DND-41 (cell line): ENCODE data around the gene SLC15A5.

Experiments used
- ATAC-seq: fragments of 200-7000 bp; cut with Tn5 transposase; 3 replicates; pipeline ENCODE4 v1.9.1; 2021; ENCODE audit warnings: low read depth; ENCODE audit not compliant: insufficient read depth
- DNase-seq: peaks from one replicate; pipeline ENCODE4 v3.0.0-alpha.2; 2020
- H2AFZ ChIP-seq: 2 replicates; pipeline ENCODE4 v1.6.0; 2012; ENCODE audit warnings: low read depth, low read length
- H3K27ac ChIP-seq: 2 replicates; pipeline ENCODE4 v1.5.1; 2012; ENCODE audit warnings: low read length, inconsistent platforms
- H3K27me3 ChIP-seq: fragments of 200-600 bp; sonication (generic); 2 replicates; pipeline ENCODE4 v1.6.0; 2012; ENCODE audit warnings: low read length, mild to moderate bottlenecking, inconsistent platforms; ENCODE audit not compliant: insufficient read depth, poor library complexity
- H3K36me3 ChIP-seq: 2 replicates; pipeline ENCODE4 v1.5.1; 2012; ENCODE audit warnings: low read length, inconsistent platforms; ENCODE audit not compliant: insufficient read depth
- H3K4me1 ChIP-seq: 2 replicates; pipeline ENCODE4 v1.5.1; 2012; ENCODE audit warnings: mild to moderate bottlenecking, low read length; ENCODE audit not compliant: insufficient read depth
- H3K4me2 ChIP-seq: 2 replicates; pipeline ENCODE4 v1.6.0; 2012; ENCODE audit warnings: mild to moderate bottlenecking, moderate library complexity, low read length, inconsistent platforms; ENCODE audit not compliant: insufficient read depth
- H3K4me3 ChIP-seq, 2 experiments: fragments of 200-600 bp in 1 of 2; shearing (Covaris generic) in 1 of 2; 2 replicates each; pipeline ENCODE4 v1.5.1; 2012 to 2016; ENCODE audit warnings: inconsistent platforms in 2 of 2, low read length in 2 of 2, mild to moderate bottlenecking in 2 of 2, low read depth in 1 of 2, moderate library complexity in 1 of 2
- H3K79me2 ChIP-seq: 2 replicates; pipeline ENCODE4 v1.6.0; 2012; ENCODE audit warnings: low read length, inconsistent platforms; ENCODE audit not compliant: insufficient read depth
- H3K9ac ChIP-seq: 2 replicates; pipeline ENCODE4 v1.6.0; 2012; ENCODE audit warnings: low read depth, mild to moderate bottlenecking, inconsistent platforms, low read length, moderate library complexity
- H3K9me3 ChIP-seq: 2 replicates; pipeline ENCODE4 v1.5.1; 2012; ENCODE audit warnings: low read length, moderate library complexity, mild to moderate bottlenecking, inconsistent platforms; ENCODE audit not compliant: insufficient read depth, severe bottlenecking
- H4K20me1 ChIP-seq: 2 replicates; pipeline ENCODE4 v1.6.0; 2012; ENCODE audit warnings: low read length; ENCODE audit not compliant: insufficient read depth
- EZH2 ChIP-seq: IDR thresholded peaks from 3 replicates; pipeline ENCODE4 v1.6.1; 2012; ENCODE audit warnings: borderline replicate concordance, low read depth, mild to moderate bottlenecking, moderate library complexity, low read length, inconsistent platforms; ENCODE audit not compliant: severe bottlenecking
- TF ChIP-seq, protein P1 (sequence below): IDR thresholded peaks from 2 replicates; pipeline ENCODE4 v1.5.1; 2012; ENCODE audit warnings: borderline replicate concordance, low read length, moderate library complexity, mild to moderate bottlenecking; ENCODE audit not compliant: poor library complexity, severe bottlenecking; ENCODE audit errors: extremely low read depth

The SLC15A5 gene

DNA sequence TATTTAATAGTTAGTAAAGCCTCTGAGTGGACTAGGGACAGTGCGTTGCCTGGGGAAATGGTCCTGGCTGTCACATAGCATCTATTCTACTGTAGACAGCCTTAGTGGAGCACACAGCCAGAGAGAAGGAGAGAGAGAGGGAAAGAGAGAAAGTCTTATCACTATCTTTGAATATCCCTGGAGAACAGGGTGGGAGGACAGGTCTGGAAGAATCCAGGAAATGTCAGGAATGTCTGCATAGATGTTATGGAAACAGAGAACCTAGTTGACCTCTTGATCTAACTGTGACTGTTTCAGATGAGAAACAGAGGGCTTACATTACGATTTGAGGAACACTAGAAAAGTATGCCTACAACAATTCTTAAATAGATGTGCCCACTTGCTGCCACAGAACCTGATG lies 92.8 kb downstream of the SLC15A5 start:
- Histone ChIP-seq H3K27ac (no peak overlapping the region), H3K4me1 (no peaks in the 10 kb centered on the region), H3K9me3 (no peaks in the 10 kb centered on the region), H2AFZ (no peak overlapping the region), H3K79me2 (no peaks in the 10 kb centered on the region), H3K4me2 (no peak overlapping the region), H3K36me3 (no peaks in the 10 kb centered on the region), H3K4me3 (no peak overlapping the region), H3K27me3 (no peaks in the 10 kb centered on the region), H3K9ac (no peak overlapping the region), H4K20me1 (no peaks in the 10 kb centered on the region)
- DNase-seq = no peak
- ATAC-seq = no peak
- TF ChIP-seq, protein P1, sequence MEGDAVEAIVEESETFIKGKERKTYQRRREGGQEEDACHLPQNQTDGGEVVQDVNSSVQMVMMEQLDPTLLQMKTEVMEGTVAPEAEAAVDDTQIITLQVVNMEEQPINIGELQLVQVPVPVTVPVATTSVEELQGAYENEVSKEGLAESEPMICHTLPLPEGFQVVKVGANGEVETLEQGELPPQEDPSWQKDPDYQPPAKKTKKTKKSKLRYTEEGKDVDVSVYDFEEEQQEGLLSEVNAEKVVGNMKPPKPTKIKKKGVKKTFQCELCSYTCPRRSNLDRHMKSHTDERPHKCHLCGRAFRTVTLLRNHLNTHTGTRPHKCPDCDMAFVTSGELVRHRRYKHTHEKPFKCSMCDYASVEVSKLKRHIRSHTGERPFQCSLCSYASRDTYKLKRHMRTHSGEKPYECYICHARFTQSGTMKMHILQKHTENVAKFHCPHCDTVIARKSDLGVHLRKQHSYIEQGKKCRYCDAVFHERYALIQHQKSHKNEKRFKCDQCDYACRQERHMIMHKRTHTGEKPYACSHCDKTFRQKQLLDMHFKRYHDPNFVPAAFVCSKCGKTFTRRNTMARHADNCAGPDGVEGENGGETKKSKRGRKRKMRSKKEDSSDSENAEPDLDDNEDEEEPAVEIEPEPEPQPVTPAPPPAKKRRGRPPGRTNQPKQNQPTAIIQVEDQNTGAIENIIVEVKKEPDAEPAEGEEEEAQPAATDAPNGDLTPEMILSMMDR = no peak
- TF ChIP-seq EZH2 = no peak

DNA sequence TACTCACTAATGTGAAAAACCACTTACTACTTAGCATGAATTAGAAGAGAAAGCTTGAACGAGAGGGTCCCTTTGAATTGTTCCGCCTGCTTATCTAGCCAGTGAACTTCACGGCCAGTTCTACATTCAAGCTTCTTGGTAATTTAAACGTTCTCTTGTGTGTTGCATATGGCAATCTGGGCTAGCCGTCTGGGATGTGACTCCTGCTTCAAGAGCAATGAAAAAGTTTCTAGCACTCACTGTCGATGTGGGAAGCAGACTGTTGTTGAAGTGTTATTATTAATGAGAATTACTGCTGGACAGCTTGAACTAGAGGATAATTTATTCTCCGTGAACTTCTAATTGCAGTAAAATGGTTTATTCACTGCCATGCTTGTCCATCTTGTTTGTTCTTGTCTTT lies 93.9 kb downstream of the SLC15A5 start:
- Histone ChIP-seq H3K4me1 (no peaks in the 10 kb centered on the region), H3K9ac (no peak overlapping the region), H4K20me1 (no peaks in the 10 kb centered on the region), H3K79me2 (no peaks in the 10 kb centered on the region), H3K27me3 (no peaks in the 10 kb centered on the region), H3K36me3 (no peaks in the 10 kb centered on the region), H3K4me3 (no peak overlapping the region), H3K4me2 (no peak overlapping the region), H3K27ac (no peak overlapping the region), H2AFZ (no peak overlapping the region), H3K9me3 (no peaks in the 10 kb centered on the region)
- TF ChIP-seq, protein P1 = no peak
- no peak for TF ChIP-seq EZH2
- DNase-seq = no peak
- no peak for ATAC-seq

DNA sequence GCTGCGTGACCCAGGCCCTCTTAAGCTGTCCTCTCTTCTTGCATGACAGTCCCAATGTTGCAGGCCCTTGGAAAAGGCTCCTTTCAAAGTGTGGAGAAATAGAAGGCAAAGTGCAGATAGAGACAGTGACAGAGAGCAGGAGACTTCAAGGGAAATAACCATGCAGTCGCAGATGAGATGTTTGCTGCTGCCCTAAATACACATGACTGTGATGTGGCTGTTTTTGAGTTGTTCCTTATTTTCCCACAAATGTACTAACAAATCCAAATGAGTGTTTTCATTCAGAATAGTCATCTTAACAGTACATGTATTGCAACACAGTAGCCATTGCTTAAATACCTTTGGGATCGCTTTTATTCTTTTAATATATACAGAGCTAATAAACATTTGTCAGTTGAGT lies 101.6 kb downstream of the SLC15A5 start:
- H3K27me3 ChIP-seq = peaks cover 3% of the 10 kb centered on the region
- no peaks in the 10 kb centered on the region for H3K79me2 ChIP-seq
- no peak overlapping the region for H2AFZ ChIP-seq
- no peak overlapping the region for H3K9ac ChIP-seq
- no peaks in the 10 kb centered on the region for H3K9me3 ChIP-seq
- DNase-seq (no peak), ATAC-seq (no peak)
- no peaks in the 10 kb centered on the region for H4K20me1 ChIP-seq
- no peaks in the 10 kb centered on the region for H3K36me3 ChIP-seq
- H3K27ac ChIP-seq = no peak overlapping the region
- H3K4me1 ChIP-seq = no peaks in the 10 kb centered on the region
- TF ChIP-seq, protein P1 = no peak
- no peak for TF ChIP-seq EZH2
- H3K4me2 ChIP-seq = no peak overlapping the region
- H3K4me3 ChIP-seq = no peak overlapping the region

DNA sequence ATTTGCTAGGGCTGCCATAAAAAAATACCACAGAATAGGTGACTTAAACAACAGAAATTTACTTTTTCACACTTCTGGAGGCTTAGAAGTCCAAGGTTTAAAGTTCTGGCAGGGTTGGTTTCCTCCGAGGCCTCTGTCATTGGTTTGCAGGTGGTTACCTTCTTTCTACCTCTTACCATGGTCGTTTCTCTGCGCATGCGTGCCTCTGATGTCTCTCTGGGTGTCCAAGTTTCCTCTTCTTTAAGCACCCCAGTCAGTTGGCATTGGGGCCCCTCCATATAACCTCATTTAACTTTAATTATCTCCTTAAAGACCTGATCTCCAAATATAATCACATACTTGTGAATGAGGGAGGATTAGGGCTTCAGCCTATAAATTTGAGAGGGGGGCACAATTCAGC lies 103.2 kb downstream of the SLC15A5 start:
- Histone ChIP-seq H3K4me3 (no peak overlapping the region), H3K27me3 (peaks cover 3% of the 10 kb centered on the region), H3K36me3 (no peaks in the 10 kb centered on the region), H3K4me1 (no peaks in the 10 kb centered on the region), H3K4me2 (no peak overlapping the region), H3K27ac (no peak overlapping the region), H4K20me1 (no peaks in the 10 kb centered on the region), H3K9me3 (no peaks in the 10 kb centered on the region), H3K79me2 (no peaks in the 10 kb centered on the region), H2AFZ (no peak overlapping the region), H3K9ac (no peak overlapping the region)
- DNase-seq (no peak), ATAC-seq (no peak)
- TF ChIP-seq, protein P1 = no peak
- no peak for TF ChIP-seq EZH2
